HG03354 (cell line): ENCODE results near the gene GSG1.
A peak's percentile ranks its signal among the peaks of the same experiment; 100 is the strongest.
"Not testable (repeated sequence)": the region's sequence is repeated elsewhere in the genome, so short reads cannot be mapped to it uniquely, and the experiment has no call there.

Experiments
- ATAC-seq: cut with Tn5 transposase; IDR thresholded peaks from one replicate; pipeline ENCODE4 v1.9.1; 2021; ENCODE audit warnings: mild to moderate bottlenecking; ENCODE audit not compliant: unreplicated experiment, poor library complexity, severe bottlenecking

Gene GSG1

DNA sequence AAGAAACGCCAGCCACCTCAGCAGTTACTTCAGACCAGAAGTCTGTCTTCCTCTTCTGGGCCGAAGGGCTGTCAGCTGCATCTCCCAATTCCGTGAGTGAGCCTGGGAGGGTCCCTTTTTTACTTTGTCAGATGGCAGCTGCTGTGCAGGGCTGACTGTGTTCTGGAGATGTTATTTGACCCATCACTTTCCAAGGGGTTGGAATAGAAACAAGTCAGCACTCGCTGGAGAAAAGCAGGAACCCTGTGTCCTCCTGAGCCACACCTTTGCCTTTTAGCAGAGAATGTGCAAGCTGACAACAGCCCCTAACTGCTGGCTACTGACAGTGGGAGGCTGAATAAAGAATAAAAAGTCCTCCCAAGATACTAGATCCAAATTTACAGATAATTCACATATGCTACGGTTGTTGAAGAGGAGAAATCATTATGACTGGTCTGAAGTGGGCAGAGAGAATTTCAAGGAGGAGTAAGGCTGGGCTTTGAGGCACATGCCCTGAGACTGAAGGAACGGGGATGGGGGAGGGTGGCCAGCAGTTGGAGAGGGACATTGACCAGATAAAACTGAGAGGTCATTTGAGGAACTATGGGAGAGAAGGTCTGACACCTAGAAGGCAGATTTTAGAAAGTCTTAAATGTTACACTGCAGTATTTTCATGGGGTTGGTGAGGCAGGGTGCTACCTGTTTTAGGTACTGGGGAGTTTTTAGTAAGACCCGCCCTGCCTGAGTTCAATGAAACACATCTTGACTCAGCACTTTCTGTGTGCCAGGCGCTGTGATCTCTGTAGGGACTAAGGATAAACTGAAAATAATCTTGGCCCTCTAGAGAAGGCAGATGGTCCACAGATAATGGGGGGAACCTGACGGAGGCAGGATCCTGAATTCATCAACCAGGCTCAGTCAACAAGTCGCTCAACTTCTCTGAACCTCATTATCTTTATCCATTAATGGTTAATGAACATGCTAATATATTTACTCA is 31.9 kb downstream of the GSG1 start:
- ATAC-seq = no peak

DNA sequence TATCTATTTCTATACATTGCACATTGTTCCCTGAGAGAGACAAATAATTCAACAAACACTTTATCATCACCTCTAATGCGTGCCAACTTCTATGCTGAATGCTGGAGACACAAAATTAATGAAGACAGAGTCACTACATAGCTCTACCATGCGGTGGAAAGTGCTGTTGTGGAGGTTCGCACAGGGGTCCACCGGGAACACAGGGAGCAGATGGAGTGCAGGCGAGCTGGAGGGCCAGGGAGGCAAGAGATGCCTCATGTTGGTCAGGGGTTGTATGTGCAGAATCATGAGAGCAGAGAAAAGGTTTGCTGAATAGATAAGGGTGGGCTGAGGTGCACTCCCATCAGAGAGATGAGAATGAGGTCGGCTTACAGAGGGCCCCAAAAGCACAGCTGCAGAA is 34.1 kb downstream of the GSG1 start:
- ATAC-seq = no peak

DNA sequence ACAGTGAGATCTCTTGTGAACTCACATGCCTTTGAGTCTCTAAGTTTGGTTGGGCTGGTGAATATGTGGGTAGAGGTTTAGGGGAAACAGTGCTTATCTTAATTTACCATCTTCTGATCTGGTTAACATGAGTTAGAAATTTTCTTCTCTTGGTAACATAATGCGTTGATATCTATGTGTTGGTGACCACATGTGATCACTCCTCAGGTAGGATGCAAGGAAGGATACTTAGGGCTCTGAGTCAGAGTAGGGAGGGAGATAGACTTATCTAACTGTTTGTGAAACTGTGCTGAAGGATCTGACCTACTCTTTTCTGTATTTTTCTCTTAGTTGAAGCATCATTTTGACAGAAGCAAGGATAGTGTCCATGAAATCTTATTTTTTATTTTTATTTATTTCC is 36.1 kb downstream of the GSG1 start:
- no peak for ATAC-seq

DNA sequence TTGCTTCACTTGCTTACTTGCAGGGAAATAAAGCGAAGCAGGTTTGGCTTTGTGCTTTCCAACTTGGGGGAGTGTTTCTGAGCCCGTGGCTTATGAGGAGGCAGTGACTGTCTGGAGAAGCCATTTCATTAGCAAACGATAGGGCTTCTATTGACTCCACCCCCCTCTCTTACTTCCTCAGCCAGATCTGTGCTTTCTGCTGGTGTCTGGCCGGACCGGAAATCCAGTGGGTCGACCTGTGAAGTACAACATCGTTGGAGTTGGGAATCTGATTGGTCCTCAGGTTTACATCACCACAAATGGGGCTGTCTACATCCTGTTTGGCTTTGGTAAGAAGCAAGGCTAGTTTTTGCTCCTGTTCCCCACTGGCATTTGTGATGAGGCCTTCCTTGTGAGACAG is 37.0 kb downstream of the GSG1 start:
- no peak for ATAC-seq

DNA sequence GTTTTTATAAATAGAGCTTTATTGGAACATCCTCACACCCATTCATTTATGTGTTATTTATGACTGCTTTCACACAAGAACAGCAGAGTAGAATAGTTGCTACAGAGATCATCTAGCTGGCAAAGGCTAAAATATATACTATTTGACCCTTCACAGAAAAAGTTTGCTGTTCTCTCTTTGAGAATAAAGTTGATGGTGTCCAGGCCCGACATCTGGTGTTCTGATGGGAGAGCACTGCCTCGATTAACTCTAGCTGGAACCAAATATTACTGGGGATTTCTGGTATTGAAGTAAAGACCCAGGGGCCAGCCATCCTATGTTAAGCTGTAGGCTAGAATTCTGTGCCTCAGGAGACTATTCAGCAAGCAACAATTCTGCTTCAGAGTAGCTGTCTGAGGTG is 37.5 kb downstream of the GSG1 start:
- no peak for ATAC-seq

DNA sequence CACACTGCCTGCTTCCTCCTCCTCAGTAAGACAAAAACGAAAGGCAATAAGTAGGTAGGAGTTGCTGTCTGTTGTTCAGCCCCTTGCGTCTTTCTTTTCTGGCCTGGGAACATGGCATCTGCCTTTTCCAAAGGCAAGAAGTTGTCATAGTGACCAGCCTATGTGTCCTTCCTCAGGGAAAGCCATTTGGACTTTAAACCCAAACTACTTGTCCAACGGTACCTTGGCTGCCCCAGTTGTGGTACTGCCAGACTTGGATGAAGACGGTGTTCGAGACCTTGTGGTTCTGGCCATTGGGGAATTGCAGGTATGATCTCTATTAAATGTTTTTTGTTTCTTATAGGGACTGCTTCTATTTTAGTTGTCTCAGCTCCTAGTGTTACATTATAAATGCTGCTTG is 40.8 kb downstream of the GSG1 start:
- no peak for ATAC-seq

DNA sequence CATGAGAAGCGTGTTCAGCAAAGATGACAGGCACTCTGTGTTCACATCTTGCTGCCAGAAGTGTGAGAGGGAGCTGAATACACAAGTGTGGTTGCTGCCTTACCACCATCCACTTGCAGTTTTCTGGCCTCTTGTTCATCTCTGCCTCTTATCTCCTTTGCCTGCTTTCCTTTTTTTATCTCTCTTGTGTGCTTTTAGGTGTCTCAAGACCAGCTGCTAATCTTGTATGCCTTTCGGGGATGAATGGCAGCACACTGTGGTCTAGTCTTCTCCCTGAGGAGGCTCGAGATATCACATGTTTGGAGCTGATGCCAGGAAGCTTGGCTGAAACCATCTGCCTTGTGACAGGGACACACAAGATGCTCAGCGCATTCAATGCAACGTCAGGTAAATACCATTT is 42.1 kb downstream of the GSG1 start:
- no peak for ATAC-seq

DNA sequence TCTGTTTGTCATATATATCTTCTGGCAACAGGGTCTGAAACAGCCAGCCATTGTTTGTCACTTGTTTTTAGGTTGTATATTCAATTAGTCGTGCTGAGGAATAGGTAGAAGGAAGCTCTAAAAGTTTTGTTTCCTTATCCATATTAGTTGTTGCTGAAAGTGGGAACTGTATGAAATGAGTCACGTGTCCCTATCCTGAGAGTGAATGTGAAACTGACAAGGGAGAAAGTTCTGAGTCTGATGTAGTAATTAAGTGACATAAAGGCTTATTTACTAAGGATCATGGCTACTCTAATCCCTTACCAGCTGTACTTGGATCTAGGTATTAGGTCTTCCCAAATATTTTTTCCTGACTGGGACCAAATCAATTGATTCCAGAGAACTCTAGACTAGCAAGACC is 42.9 kb downstream of the GSG1 start:
- no peak for ATAC-seq

DNA sequence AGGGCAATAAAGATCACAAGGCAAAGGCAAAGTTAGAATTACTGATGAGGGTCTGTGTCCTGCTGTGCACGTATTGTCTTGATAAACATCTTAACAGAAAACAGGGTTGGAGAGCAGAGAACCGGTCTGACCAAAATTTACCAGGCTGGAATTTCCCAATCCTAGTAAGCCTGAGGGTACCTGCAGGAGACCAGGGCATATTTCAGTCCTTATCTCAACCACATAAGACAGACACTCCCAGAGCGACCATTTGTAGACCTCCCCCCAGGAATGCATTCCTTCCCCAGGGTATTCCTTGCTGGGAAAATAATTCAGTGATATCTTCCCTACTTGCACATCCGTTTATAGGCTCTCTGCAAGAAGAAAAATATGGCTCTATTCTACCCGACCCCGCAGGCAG is 49.9 kb downstream of the GSG1 start:
- ATAC-seq = not testable (repeated sequence)

DNA sequence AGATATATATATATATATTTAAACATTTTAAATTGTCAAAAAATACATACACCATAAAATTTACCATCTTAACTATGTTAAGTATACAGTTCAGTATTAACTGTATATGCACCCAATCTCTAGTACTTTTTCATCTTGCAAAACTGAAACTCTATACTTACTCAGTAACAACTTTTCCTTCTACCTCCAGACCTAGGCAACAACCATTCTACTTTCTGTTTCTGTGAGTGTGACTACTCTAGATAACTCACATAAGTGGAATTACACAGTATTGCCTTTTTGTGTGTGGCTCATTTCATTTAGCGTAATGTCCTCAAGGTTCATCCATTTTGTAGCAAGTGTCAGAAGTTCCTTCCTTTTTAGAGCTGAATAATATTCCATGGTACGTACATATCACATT is 51.0 kb downstream of the GSG1 start:
- peak; percentile 46 for ATAC-seq

DNA sequence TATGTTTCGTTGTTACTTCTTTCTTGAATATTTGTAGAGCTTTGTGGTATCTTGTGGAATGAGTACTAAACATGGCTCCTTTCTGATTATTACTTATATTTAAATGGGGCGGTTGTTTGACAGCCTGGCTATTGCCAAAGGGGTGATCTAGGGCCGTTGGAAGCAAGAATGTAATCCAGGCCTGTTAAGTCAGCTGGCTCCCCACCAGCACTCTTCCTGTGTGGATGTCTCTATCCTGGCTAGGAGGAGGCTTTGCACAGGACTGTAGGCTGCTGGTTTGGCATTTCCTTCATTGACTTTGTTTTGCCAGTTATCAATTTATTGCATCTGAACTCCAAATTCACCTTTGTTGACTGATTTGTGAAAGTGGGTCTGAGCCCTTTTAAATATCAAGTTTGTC is 53.7 kb downstream of the GSG1 start:
- no peak for ATAC-seq

DNA sequence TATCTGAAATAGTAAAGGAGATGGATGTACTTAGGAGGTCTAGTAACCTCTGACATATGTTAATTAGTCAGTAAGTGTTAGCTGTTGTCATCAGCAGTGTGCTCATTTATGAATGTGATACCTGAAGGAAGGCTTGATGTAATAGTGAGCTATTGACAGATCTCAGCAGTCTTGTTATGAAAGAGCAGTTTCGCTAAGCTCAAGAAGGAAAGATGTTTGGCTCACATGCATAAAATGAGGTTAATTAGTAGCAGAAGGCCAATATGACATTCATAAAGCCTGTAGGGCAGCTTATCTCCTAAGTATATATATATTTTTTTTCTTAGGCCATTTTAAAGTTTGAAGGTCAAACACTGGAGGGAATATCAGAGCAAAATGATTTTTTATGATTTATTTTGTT is 56.5 kb downstream of the GSG1 start:
- ATAC-seq = peak; percentile 75

DNA sequence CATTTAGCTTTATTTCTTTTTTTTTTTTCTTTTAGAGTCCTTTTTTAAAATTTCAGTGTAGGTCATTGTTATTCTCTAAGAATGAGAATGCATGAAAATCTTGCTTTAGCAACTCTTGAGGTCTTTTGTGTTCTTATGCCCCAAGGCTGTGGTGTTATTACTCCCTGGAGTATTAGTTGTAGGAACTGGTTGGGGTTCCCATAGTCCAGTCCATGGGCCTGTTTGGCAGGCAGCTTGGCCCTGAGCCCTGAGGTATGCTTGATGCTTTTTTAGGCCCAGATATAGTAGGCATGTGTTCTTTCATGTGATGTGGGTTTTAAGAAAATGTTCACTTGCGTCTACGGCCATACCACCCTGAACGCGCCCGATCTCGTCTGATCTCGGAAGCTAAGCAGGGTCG is 57.7 kb downstream of the GSG1 start:
- ATAC-seq = no peak

DNA sequence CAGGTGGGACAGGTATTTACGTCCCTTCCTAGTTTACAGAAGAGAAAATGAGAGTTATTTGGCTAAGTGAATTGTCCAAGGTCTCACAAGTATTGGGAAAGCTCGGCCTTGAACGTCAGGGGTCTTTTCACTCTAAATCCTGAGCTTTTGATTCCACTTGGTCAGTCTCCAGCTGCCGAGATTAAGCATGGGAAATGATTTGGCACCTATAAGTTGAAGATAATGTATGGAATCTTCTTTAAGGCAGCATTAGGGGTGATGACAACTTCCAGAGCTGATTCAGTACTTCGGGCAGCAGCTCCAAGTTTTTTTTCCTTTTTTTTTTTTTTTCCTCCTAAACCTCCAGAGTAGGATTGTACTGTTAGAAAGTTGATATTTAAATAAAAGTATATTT is 58.6 kb downstream of the GSG1 start:
- ATAC-seq = no peak

DNA sequence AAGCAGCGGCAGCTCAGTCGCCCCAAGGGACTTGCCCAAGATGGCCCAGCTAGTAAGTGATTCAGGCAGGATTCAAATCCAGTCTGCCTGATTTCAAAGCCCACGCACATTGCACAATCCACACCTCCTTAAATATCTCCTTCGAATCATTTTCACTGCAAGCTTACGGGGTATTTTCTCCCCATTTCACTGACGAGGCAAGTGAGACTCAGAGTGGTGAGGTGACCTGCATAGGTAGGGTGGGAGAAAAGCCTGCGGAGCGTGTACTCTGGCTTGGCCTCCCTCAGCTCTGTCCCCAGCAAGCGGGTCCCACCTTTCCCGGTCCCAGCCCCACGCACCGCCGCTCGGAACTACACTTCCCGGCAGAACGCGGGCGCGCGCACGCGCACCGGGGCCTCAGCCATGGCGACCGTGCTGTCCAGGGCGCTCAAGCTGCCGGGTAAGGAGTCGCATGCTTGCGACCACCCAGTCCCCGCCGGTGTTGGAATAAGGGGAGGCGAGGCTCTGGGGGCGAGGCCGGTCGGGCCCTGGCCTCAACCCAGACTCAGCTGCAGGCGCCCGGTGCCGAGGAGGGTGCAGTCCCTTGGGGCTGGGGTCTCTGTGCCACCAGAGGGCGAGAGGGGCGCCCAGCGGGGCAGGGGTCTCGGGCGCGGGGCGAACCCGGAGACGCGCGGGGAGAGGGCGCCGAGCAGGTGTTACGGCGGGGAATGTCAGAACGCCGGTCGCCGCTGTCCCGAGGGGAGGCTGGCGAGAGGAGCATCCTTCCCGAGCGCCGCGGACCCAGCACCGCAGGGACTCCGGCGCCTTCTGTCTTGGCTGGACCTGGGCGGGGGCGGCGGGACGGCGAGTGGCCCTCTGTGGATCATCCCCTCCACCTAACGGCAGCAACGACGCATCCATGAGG is 59.2 kb downstream of the GSG1 start, which contains the start of gene FAM234B:
Gene FAM234B, plus strand, starts transcription at position 380 of the 904 bp plus-strand sequence. Its CDS starts 23 bp downstream, at position 403.
- ATAC-seq = peak; percentile 84

DNA sequence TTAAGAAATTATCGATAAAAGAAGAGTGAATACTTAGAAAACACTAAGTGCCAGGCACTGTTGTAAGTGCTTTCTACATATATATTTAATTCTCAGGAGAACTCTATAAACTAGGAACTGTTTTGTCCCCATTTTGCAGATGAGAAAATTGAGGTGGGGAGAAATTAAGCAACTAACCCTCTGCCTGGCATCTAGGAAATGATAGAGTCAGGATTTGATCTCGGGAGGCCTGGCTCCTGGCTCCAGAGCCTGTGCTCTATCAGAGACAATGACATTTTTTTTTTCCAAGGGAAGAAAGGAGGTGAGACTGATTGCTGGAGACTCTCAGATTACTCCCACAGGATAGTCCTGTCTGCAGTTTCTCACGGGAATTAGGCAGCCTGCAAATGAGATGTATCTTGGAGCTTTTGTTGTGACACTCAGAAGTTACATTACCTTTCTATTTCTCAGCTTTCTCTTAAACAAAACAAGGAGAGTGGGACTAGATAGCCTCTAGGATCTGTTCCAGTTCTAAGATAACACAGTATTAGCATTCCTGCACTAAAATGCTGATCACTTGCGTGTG is 60.7 kb downstream of the GSG1 start:
- no peak for ATAC-seq

DNA sequence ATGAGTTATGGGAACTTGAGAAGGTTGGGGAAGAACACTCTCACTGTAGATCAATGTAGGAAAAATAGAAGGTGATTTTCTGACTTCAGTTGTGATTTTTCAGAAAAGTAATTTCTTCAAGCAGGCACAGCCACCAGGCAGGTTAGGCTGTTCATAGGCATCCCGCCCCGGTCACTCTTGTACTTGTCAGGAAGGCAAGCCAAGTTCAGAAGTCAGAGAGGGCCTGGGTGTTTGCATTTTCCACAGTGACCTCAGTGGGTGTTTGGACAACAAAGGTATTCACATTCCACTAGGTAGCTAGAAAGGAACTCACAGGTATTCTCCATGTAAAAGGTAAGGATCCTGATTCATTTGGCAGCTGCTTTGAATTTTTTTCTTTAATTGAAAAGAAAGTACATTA is 62.2 kb downstream of the GSG1 start:
- ATAC-seq = no peak

DNA sequence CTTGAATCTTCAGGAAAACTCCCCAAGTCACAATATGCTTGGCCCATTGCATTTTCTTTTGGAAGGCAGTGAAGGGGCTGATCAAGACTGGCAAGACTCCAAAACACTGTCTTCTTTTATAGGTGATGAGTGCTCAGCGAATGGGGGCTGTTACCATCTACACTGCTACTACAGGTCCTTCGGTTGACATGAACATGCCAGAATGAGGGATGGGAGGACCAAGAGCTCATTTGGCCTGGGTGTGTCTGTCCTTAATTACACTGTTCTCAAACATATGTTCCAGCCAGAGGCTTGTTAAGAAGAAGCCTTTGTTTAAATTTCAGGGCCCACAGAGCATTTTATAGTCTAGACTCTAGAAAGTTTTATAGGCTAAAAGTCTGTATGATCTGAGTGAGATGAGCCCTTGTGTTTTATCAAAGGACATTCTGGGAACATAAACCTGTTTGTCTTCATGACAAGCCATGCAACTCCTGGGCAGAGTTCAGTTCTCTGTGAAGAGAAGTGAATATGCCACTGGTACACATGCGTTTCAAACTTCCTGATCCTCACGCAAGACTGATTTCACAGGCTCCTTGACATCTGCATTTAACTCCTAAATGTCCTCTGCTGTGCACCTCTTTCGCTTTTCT is 64.0 kb downstream of the GSG1 start:
- ATAC-seq = no peak

DNA sequence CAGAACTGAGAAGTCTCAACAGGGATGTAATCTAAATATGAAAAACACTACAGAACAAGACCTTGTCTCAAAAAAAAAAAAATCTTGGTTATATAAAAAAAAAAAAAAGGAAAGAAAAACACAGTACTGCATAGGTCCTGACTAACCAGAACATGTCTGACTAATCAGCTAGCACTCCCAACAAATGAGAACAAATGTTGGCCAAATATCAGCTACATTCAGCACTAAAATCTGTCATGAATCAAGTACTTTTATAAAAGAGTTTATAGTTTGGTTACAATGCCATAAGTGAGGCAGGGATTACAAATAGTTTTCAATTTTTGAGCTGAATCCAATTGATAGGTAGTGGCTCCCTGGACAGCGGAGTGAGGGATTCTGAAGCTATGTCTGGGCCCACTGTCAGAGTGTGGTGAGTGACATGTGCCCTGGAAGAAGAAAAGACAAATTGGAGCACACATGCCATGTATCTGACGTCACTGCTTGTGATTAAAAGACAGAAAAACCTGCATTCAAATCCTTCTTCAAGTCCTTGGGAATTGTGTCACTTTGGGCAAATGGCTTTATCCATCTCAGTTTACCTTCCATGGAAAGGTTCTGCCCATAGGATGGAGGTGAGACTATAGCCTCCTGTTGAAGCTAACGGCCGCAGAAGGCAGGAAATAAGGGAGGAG is 64.8 kb downstream of the GSG1 start:
- no peak for ATAC-seq
